Vagina (tissue), 2 donors: ENCODE measurements around the gene ZDHHC22. TPM values are rescaled to one million over a fixed set of nuclear protein-coding genes. Genes with fewer than 3 reads are reported as not detected.

Source experiments
- DNase-seq, 2 donors: peaks; one replicate each; pipeline ENCODE4 v3.0.0-alpha.2; 2017; ENCODE audit errors: extremely low spot score in 2 of 2
- H3K27ac ChIP-seq: fragments of 200-600 bp; sonication (generic); one replicate; pipeline ENCODE4 v1.5.1; 2019
- H3K27me3 ChIP-seq: fragments of 200-600 bp; sonication (generic); one replicate; pipeline ENCODE4 v1.5.1; 2019
- H3K36me3 ChIP-seq, 2 donors: fragments of 200-600 bp; sonication (generic); one replicate each; pipeline ENCODE4 v1.5.1; 2017 to 2019
- H3K4me1 ChIP-seq: fragments of 200-600 bp; sonication (generic); one replicate; pipeline ENCODE4 v1.5.1; 2019
- H3K4me3 ChIP-seq, 2 donors: fragments of 200-600 bp; sonication (generic); 1 replicate in 1 of 2; 2 replicates in 1 of 2; pipeline ENCODE4 v1.5.1; 2016 to 2019
- H3K9me3 ChIP-seq: fragments of 200-600 bp; sonication (generic); one replicate; pipeline ENCODE4 v1.5.1; 2019
- CTCF ChIP-seq, 3 experiments: fragments of 450-650 bp in 2 of 3; fragments of 200-600 bp in 1 of 3; sonication (generic) in 1 of 3; IDR thresholded peaks; one replicate each; pipeline ENCODE4 v1.5.1; 2017 to 2019; ENCODE audit warnings: antibody characterized with exemption in 3 of 3, mild to moderate bottlenecking in 2 of 3, moderate library complexity in 2 of 3
- POLR2A ChIP-seq, 2 donors: fragments of 450-650 bp; IDR thresholded peaks; one replicate each; pipeline ENCODE4 v1.6.1; 2017; ENCODE audit warnings: antibody characterized with exemption in 2 of 2, mild to moderate bottlenecking in 2 of 2, moderate library complexity in 2 of 2
- POLR2AphosphoS5 ChIP-seq, 2 donors: sonication (generic); formaldehyde crosslinking; IDR thresholded peaks; one replicate each; pipeline ENCODE4 v1.9.0; 2017; ENCODE audit warnings: antibody characterized with exemption in 2 of 2, mild to moderate bottlenecking in 2 of 2, low read depth in 1 of 2; ENCODE audit not compliant: insufficient read depth in 1 of 2
- intact Hi-C: fragments of 100-400 bp; cut with DNase I; formaldehyde crosslinking; loops from one replicate; pipeline ENCODE4 v1.15.1; 2023
- total RNA-seq: library from RNA; depleted of rRNA; stranded (reverse); fragments of >200 nt; gene quantifications from one replicate; pipeline ENCODE4 v1.2.3, GENCODE V29; 2016

ZDHHC22 gene
- total RNA-seq, 1 donor from 2014 or later, result not detected

- H3K9me3 ChIP-seq, result no peaks in the 10 kb centered on the region
- TF ChIP-seq POLR2AphosphoS5 (IDR thresholded peaks at IDR 0.05; ENCODE audit: insufficient read depth in 1 of 2, low read depth in 1 of 2), result peak in 1 of 2 donors; percentile 87
- TF ChIP-seq POLR2A (IDR thresholded peaks at IDR 0.05), result no peak
- no peak for TF ChIP-seq CTCF (IDR thresholded peaks at IDR 0.05)
- H3K36me3 ChIP-seq, result no peaks in the 10 kb centered on the region
- intact Hi-C loops, result no loop called here
- H3K27me3 ChIP-seq, result no peaks in the 10 kb centered on the region
- H3K4me3 ChIP-seq, result peak overlapping the region; percentile 81 to 96
- peaks cover 70% of the 10 kb centered on the region for H3K4me1 ChIP-seq
- no peak for DNase-seq
- H3K27ac ChIP-seq, result peak overlapping the region; percentile 99
Measured at GRCh38 chr14:77099425-77100167, 42.0 kb downstream of the ZDHHC22 start.

GRCh38 chr14:77098529-77099353, 42.9 kb downstream of the ZDHHC22 start:
- Histone ChIP-seq H3K4me1 (peaks cover 61% of the 10 kb centered on the region), H3K27ac (peak overlapping the region; percentile 99), H3K9me3 (no peaks in the 10 kb centered on the region), H3K36me3 (no peaks in the 10 kb centered on the region), H3K27me3 (no peaks in the 10 kb centered on the region), H3K4me3 (peak overlapping the region; percentile 81 to 96)
- intact Hi-C loops, result no loop called here
- TF ChIP-seq POLR2A (IDR thresholded peaks at IDR 0.05), result no peak
- TF ChIP-seq CTCF (IDR thresholded peaks at IDR 0.05), result no peak
- TF ChIP-seq POLR2AphosphoS5 (IDR thresholded peaks at IDR 0.05; ENCODE audit: insufficient read depth in 1 of 2, low read depth in 1 of 2), result no peak
- peak in 1 of 2 donors; percentile 93 for DNase-seq

GRCh38 chr14:77097700-77098528, 43.7 kb downstream of the ZDHHC22 start, which contains the start of gene CIPC:
CIPC (plus strand) TSS chr14:77098258; CDS start chr14:77105709, 7,451 bp downstream.
- Histone ChIP-seq H3K27ac (peak within 1 kb of the TSS; percentile 99), H3K4me3 (peak within 1 kb of the TSS; percentile 81 to 96), H3K36me3 (no peaks in the 10 kb centered on the region), H3K9me3 (no peaks in the 10 kb centered on the region), H3K4me1 (peaks cover 53% of the 10 kb centered on the region), H3K27me3 (no peaks in the 10 kb centered on the region)
- TF ChIP-seq CTCF (IDR thresholded peaks at IDR 0.05), result peak in 1 of 3 experiments; percentile 21
- peak; percentile 92 to 96 for TF ChIP-seq POLR2AphosphoS5 (IDR thresholded peaks at IDR 0.05; ENCODE audit: insufficient read depth in 1 of 2, low read depth in 1 of 2)
- peak in 1 of 2 donors; percentile 80 for TF ChIP-seq POLR2A (IDR thresholded peaks at IDR 0.05)
- intact Hi-C loops, result no loop called here
- DNase-seq, result peak; percentile 98 to 99

- intact Hi-C loops, result no loop called here
- H3K4me3 ChIP-seq, result peak overlapping the region; percentile 75 to 96
- H3K27me3 ChIP-seq, result no peaks in the 10 kb centered on the region
- TF ChIP-seq POLR2A (IDR thresholded peaks at IDR 0.05) (no peak), POLR2AphosphoS5 (IDR thresholded peaks at IDR 0.05; ENCODE audit: insufficient read depth in 1 of 2, low read depth in 1 of 2) (no peak), CTCF (IDR thresholded peaks at IDR 0.05) (no peak)
- H3K27ac ChIP-seq, result peak overlapping the region; percentile 99
- no peak for DNase-seq
- no peaks in the 10 kb centered on the region for H3K36me3 ChIP-seq
- H3K9me3 ChIP-seq, result no peaks in the 10 kb centered on the region
- H3K4me1 ChIP-seq, result peaks cover 45% of the 10 kb centered on the region
Measured at GRCh38 chr14:77097006-77097699, 44.4 kb downstream of the ZDHHC22 start.
